Osteoblast (primary cell): ENCODE data around the gene FXYD6. TPM values are rescaled to one million over a fixed set of nuclear protein-coding genes. Genes with fewer than 3 reads are reported as not detected.
"Not testable (repeated sequence)": the region's sequence is repeated elsewhere in the genome, so short reads cannot be mapped to it uniquely, and the experiment has no call there.

Experiments
- DNase-seq: peaks from one replicate; pipeline ENCODE4 v3.0.0; 2011; ENCODE audit warnings: low spot score, mixed read lengths; ENCODE audit not compliant: insufficient read length; ENCODE audit errors: missing footprints
- H2AFZ ChIP-seq: 2 replicates; pipeline ENCODE4 v1.6.0; 2011; ENCODE audit warnings: mild to moderate bottlenecking, low read length
- H3K27ac ChIP-seq: 2 replicates; pipeline ENCODE4 v1.5.1; 2011; ENCODE audit warnings: mild to moderate bottlenecking, low read depth, low read length, moderate library complexity
- H3K27me3 ChIP-seq: 2 replicates; pipeline ENCODE4 v1.6.0; 2012; ENCODE audit warnings: mild to moderate bottlenecking, control low read depth, inconsistent platforms, low read length, moderate library complexity; ENCODE audit not compliant: insufficient read depth
- H3K36me3 ChIP-seq: 2 replicates; pipeline ENCODE4 v1.5.1; 2011; ENCODE audit warnings: mild to moderate bottlenecking, low read length, control low read depth, moderate library complexity; ENCODE audit not compliant: insufficient read depth
- H3K4me1 ChIP-seq: 2 replicates; pipeline ENCODE4 v1.5.1; 2011; ENCODE audit warnings: mild to moderate bottlenecking, low read length, control low read depth, moderate library complexity; ENCODE audit not compliant: insufficient read depth
- H3K4me2 ChIP-seq: 2 replicates; pipeline ENCODE4 v1.6.0; 2011; ENCODE audit warnings: mild to moderate bottlenecking, low read length; ENCODE audit not compliant: insufficient read depth
- H3K4me3 ChIP-seq: fragments of 200-600 bp; sonication (generic); 3 replicates; pipeline ENCODE4 v1.5.1; 2012; ENCODE audit warnings: mild to moderate bottlenecking, low read length, inconsistent platforms; ENCODE audit not compliant: insufficient read depth
- H3K79me2 ChIP-seq: 2 replicates; pipeline ENCODE4 v1.6.0; 2012; ENCODE audit warnings: mild to moderate bottlenecking, low read length, control low read depth, inconsistent platforms; ENCODE audit not compliant: insufficient read depth
- H3K9me3 ChIP-seq: 2 replicates; pipeline ENCODE4 v1.5.1; 2011; ENCODE audit warnings: low read depth, low read length, control low read depth
- H4K20me1 ChIP-seq: 2 replicates; pipeline ENCODE4 v1.6.0; 2012; ENCODE audit warnings: mild to moderate bottlenecking, low read length, control low read depth; ENCODE audit not compliant: insufficient read depth
- CTCF ChIP-seq: IDR thresholded peaks from 2 replicates; pipeline ENCODE4 v1.5.1; 2011; ENCODE audit warnings: mild to moderate bottlenecking, low read depth, low read length, moderate library complexity; ENCODE audit errors: extremely low read depth
- total RNA-seq: library from RNA; depleted of rRNA; stranded (reverse); fragments of >200 nt; gene quantifications from 2 replicates; pipeline ENCODE4 v1.2.3, GENCODE V29; 2012

The FXYD6 gene
- total RNA-seq, 1 donor, result not detected

- Histone ChIP-seq H3K27ac (no peak overlapping the region), H3K4me2 (no peak overlapping the region), H3K79me2 (no peaks in the 10 kb centered on the region), H3K27me3 (peaks cover 12% of the 10 kb centered on the region), H3K4me3 (no peak overlapping the region), H4K20me1 (no peaks in the 10 kb centered on the region), H2AFZ (no peak overlapping the region), H3K36me3 (no peaks in the 10 kb centered on the region), H3K4me1 (no peaks in the 10 kb centered on the region), H3K9me3 (no peaks in the 10 kb centered on the region)
- TF ChIP-seq CTCF, result no peak
- no peak for DNase-seq
These were observed 6.9 kb downstream of the FXYD6 start for GRCh38 chr11:117869604-117870003.

GRCh38 chr11:117868815-117869561, 7.5 kb downstream of the FXYD6 start:
- Histone ChIP-seq H3K4me2 (no peak overlapping the region), H3K4me3 (no peak overlapping the region), H3K4me1 (no peaks in the 10 kb centered on the region), H2AFZ (no peak overlapping the region), H4K20me1 (no peaks in the 10 kb centered on the region), H3K36me3 (no peaks in the 10 kb centered on the region), H3K27ac (no peak overlapping the region), H3K9me3 (no peaks in the 10 kb centered on the region), H3K27me3 (peaks cover 6% of the 10 kb centered on the region), H3K79me2 (no peaks in the 10 kb centered on the region)
- no peak for TF ChIP-seq CTCF
- no peak for DNase-seq

- no peaks in the 10 kb centered on the region for H4K20me1 ChIP-seq
- no peaks in the 10 kb centered on the region for H3K79me2 ChIP-seq
- no peak overlapping the region for H2AFZ ChIP-seq
- no peak overlapping the region for H3K4me2 ChIP-seq
- H3K27ac ChIP-seq, result no peak overlapping the region
- no peaks in the 10 kb centered on the region for H3K36me3 ChIP-seq
- H3K4me3 ChIP-seq, result no peak overlapping the region
- no peaks in the 10 kb centered on the region for H3K9me3 ChIP-seq
- peaks cover 2% of the 10 kb centered on the region for H3K27me3 ChIP-seq
- no peaks in the 10 kb centered on the region for H3K4me1 ChIP-seq
- no peak for DNase-seq
- TF ChIP-seq CTCF, result no peak
These were observed 8.4 kb downstream of the FXYD6 start for GRCh38 chr11:117868088-117868487.

- no peak overlapping the region for H3K27ac ChIP-seq
- no peaks in the 10 kb centered on the region for H3K9me3 ChIP-seq
- no peaks in the 10 kb centered on the region for H3K36me3 ChIP-seq
- H3K4me3 ChIP-seq, result no peak overlapping the region
- H3K4me2 ChIP-seq, result no peak overlapping the region
- H3K79me2 ChIP-seq, result no peaks in the 10 kb centered on the region
- H3K27me3 ChIP-seq, result peaks cover under 1% of the 10 kb centered on the region
- no peaks in the 10 kb centered on the region for H3K4me1 ChIP-seq
- no peak for DNase-seq
- no peak overlapping the region for H2AFZ ChIP-seq
- TF ChIP-seq CTCF, result no peak
- H4K20me1 ChIP-seq, result no peaks in the 10 kb centered on the region
These were observed 9.9 kb downstream of the FXYD6 start for GRCh38 chr11:117866526-117866925.

- not testable (repeated sequence) for H3K4me2 ChIP-seq, DNase-seq, H3K27me3 ChIP-seq, H3K4me3 ChIP-seq, H4K20me1 ChIP-seq, H2AFZ ChIP-seq, H3K9me3 ChIP-seq, H3K36me3 ChIP-seq, H3K79me2 ChIP-seq, H3K27ac ChIP-seq, H3K4me1 ChIP-seq
These were observed 10.9 kb downstream of the FXYD6 start for GRCh38 chr11:117865546-117865945.
